Hematopoietic multipotent progenitor cell treated with erythropoietin and hydrocortisone succinate and interleukin-3 and kit ligand, for 15 days (in vitro differentiated cells): Measurements from ENCODE around the gene MXRA8.
A peak's percentile ranks its signal among the peaks of the same experiment; 100 is the strongest.
"Not testable (repeated sequence)": the region's sequence is repeated elsewhere in the genome, so short reads cannot be mapped to it uniquely, and the experiment has no call there.

ENCODE experiments used
- DNase-seq: peaks from one replicate; pipeline ENCODE4 v3.0.0-alpha.2; 2015; ENCODE audit warnings: low spot score

MXRA8 gene, protein sequence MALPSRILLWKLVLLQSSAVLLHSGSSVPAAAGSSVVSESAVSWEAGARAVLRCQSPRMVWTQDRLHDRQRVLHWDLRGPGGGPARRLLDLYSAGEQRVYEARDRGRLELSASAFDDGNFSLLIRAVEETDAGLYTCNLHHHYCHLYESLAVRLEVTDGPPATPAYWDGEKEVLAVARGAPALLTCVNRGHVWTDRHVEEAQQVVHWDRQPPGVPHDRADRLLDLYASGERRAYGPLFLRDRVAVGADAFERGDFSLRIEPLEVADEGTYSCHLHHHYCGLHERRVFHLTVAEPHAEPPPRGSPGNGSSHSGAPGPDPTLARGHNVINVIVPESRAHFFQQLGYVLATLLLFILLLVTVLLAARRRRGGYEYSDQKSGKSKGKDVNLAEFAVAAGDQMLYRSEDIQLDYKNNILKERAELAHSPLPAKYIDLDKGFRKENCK

DNA sequence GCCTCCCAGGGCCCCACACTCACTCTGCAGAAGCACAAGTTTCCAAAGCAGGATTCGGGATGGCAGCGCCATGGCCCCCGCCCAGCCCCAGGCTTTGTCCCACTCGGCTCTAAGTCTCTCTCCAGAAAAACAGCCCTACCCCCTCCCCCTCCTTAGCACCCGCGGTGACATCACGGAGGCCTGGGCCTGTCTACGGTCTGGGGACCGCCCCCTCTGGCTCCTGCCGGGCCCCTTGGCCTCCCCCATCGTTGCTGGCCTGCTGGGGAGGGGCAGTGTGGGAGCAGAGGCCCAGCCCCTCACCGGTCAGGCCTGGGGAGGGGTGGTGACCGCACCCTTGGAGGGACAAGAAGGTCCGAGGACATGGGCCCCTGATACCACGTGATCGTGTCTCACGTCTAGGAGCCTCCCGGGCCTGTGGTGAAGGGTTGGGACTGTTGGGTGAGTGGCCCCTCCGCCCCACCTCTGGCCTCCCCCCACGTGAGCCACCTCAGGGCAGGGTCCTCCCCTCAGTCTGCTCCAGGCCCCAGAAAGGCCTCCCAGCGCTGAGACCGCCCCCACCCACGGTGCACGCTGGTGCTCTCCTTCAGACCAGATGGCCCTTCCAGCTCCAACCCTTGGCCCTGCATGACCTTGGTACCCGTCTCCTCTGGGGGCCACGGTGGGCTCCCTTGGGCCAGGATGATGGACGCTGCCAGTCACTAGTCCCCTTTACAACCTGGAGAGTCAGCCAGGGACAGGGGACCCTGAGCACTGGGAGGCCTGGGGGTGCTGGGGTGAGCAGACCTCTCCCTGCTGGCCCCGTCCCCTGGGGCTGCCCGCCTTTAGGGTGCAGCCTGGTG, at the start of gene MXRA8:
MXRA8 (minus strand) TSS at position 123 of the 839 bp plus-strand sequence; CDS start at position 72, 51 bp downstream.
- no peak for DNase-seq

DNA sequence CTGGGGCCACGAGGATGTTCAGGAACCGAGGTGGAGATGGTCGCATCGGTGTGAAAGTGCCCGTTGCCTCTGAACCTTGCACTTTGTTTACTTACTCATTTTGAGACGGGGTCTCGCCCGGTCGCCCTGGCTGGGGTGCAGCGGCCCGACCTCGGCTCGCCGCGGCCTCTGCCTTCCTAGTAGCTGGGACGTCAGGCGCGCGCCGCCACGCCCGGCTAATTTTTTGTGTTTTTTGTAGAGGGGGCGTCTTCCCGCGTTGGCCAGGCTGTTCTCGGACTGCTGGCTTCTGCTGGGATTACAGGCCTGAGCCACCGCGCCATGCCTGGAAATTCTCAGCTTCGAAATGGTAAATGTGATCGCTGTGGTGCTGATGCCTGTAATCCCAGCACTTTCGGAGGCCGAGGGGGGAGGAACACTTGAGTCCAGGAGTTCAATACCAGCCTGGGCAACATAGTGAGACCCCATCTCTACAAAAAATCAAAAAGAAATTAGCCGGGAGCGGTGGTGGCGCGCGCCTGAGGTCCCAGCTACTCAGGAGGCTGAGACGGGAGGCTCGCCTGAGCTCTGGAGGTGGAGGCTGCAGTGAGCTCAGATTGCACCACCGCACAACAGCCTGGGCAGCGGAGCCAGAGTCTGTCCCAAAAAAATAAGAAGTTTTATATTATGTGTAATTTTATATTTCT, 49.4 kb upstream of the MXRA8 start:
- DNase-seq, result no peak

DNA sequence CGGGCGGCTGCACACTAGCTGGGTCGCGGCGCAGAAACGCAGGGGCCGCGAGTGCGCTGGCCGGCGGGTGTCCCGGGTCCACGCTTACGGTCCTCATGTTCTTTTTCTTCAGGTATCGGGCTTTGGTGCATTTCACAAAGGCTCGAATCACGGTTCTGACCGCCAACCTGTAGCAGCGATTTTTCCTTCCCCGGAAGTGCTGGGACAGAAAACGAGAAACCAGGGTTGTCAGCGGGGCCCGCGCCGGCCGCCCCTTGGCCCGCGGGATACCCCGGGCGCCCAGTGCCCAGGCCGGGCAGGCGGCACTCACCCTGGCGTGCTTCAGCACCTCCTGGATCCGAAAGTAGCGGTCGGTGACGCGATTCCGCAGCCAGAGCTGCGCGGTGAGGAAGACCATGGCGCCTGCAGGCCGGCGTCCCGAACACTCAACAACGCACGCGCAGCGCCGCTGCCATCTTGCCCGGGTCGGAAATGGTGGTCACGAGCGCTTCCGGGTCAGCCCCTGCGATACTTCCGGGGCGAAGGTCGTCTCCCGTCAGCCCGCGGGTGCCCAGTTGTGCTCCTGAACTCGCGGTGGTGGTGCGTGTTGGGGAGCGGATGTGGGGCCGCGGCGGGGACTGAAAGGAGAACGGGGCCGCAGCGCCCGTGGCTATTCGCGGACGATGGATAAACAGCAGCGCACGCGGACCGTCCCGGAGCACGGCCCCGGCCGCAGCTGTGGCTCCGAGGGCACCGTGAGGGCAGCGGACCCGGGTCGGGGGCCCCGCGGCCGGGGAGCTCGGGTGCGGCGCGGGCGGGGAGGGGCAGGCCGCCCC, 48.7 kb upstream of the MXRA8 start, which contains the start of gene MRPL20:
MRPL20 (minus strand) TSS at position 473 of the 815 bp plus-strand sequence; CDS start at position 397, 76 bp downstream.
- peak; percentile 93 for DNase-seq

DNA sequence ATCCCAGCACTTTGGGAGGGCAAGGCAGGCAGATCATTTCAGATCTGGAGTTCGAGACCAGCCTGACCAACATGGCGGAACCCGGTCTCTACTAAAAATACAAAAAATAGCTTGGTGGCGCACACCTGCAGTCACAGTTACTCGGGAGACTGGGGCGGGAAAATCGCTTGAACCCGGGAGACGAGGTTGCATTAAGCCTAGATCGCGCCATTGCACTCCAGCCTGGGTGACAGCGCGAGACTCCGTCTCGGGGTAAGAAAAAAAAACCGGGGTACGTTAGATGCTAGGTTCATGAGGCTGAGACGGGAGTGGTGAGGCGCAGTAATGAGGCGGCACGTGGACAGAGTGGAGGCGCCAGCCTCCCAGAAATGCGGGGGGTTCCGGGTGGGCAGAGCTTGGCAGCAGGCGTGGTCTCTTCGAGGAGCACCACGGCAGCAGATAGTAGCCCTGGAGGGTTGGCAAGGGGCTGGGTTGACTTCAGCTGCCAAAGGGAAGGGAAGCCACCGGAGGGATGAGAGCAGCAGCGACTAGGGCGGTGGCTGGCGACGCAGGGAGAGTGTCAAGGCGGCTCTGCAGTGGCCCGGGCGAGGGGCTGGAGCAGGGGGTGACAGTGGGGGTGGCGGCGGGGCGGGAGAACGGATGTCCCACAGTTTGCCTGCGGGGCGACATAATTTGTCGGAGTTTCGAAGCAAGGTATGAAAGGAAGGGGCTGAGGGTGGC, 47.9 kb upstream of the MXRA8 start:
- DNase-seq, result peak; percentile 28

DNA sequence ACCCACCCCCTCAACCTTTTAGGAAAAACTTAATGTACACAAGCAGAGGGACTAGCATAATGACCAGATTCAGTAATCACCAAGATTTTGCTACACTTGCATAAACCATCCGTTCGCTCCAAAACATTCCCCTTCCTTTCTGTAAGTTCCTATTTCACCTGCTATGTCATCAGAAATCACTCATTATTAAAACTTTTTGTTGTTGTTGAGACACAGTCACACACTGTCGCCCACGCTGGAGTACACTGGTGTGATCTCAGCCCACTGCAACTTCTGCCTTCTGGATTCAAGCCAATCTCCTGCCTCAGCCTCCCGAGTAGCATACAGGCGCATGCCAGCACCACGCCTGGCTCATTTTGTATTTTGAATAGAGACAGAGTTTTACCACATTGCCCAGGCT, 45.3 kb upstream of the MXRA8 start:
- DNase-seq, result no peak

DNA sequence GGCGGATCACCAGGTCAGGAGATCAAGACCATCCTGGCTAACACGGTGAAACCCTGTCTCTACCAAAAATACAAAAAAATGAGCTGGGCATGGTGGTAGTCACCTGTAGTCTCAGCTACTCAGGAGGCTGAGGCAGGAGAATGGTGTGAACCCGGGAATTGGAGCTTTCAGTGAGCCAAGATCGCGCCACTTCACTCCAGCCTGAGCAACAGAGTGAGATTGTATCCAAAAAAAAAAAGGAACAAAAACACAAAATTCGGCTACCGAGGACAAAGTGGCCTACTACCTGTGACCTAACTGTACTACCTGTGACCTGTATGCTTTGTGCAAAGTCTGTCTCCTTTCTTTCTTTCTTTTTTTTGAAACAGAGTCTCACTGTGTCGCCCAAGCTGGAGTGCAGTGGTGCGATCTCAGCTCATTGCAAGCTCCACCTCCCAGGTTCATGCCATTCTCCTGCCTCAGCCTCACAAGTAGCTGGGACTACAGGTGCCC, 44.6 kb upstream of the MXRA8 start:
- DNase-seq, result not testable (repeated sequence)

DNA sequence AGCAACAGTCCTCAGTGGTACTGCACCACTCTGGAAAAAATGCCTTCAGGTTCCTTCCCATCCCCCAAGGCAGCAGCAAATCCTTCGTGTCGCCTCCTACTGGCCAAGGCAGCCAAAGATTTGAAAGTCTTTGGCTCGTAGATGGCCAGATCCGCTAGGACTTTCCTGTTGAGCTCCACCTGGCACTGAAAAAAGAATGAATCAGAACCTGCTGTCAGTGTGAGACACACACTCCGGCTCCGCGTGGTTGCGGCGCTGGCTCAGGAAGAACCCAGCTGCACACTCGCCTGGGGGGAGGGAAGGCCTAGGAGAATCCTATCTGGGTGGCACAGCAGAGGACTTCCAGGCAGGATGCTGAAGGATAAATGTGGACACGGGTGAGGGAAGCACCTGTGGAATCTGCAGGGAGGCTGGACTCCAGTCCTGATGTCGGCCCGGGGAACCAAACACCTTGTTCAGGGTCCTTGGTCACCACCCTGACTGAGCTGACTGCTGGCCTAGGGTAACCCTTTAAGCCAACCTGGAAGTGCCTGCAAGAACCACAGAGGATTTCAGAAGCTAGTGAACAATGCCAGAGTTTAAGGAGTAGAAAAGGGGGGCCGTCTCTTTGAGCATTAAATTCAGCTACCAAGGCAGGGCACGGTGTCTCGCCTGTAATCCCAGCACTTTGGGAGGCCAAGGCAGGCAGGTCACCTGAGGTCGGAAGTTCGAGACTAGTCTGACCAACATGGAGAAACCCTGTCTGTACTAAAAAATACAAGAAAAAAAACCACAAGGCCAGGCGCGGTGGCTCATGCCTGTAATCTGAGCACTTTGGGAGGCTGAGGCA, 43.9 kb upstream of the MXRA8 start:
- peak; percentile 39 for DNase-seq

DNA sequence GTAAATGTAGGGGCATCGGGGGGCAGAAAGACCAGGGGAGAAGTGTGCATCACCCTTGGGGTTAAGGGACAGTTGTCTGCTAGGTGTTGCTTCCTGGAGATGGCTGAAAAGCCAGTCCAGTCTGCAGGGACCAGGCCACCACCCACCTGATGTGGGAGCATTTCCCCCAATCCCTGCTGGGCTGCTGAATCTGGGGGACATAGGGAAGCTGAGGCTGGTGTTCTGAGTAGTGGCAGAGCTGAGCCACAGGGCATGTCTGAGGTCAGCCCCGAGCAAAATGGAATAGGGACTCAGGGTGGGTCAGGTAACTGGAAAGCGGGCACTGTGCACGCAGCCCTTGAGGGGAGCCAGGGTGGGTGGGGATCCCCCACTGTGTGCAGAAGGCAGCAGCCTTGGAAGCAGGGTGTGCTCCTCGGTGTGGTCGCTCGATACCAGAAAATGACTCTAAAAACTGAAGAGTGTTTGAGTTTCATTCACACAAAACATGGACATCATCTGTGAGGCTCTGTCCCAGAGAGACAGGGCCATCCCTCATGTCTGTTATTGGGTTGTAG, 43.2 kb upstream of the MXRA8 start:
- no peak for DNase-seq

DNA sequence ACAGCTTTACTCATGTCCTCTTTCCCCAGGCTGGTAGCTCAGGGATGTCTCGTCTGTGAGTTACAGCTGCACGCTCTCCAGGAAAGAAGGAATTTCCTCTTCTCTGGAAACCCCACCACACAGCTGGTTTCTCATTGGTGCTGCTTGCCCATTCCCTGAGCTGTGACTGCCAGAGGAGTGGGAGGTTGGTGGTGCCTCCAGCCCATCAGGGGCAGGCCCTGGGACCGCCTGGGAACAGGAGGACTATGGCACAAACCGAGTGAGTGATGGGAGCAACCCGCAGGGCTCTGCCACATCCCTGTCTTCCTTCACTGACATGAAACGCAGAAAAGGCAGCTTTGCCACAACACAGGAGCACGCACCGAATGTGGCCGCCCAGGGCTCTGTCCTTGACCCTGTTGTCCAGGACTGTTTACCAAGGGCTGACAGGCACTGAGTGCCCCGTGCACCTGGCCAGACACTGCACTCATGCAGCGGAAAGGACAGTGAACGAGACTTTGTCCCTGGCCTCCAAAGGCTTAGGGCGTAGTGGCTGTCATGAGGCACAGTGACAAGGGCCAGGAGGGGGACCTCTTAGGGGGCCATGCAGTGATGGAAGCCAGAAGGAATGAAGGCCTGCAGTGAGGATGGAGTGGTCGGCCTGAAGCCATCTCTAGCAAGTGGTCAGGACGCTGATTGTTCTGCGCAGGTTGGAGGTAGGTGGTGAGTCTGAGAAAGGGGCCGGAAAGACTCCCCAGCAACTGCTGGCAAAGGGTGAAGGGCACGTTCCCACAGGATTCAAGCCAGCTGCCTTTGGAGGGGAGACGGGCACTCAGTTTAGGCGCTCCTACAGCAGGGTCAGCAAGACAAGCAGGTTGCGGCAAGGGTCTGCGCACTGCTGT, 42.5 kb upstream of the MXRA8 start:
- no peak for DNase-seq

DNA sequence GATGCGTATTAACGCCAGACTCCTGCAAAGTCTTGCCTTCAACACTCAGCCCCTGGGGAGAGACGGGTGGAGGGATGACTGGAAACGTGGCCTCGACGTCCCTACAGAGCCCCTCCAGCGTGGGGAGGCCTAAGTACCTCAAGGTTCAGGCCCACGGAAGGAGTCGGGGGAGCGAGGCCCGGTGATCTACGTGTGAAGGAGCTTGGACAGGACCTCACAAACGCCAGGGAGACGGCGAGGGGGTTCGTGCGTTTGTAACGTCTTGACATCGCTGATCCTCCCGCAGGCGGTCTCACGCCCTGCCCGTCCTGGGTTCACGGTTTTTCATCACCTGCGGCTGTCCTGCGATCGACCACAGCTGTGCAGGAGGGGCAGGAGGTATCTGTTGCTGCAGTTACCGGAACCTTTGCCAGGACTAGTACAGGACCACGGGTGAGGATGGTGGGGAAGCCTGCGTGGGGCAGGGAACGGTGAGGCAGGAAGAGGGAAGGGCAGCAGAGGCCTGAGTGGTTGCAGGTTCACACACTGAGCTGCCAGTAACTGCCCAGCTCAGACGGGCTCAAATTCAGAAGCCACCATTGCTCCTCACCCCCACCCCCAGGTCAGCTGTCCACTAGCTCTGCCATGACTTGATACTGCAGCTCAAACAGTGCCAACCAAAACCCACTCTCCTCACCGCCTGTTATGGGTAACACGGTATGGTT, 41.7 kb upstream of the MXRA8 start:
- no peak for DNase-seq

DNA sequence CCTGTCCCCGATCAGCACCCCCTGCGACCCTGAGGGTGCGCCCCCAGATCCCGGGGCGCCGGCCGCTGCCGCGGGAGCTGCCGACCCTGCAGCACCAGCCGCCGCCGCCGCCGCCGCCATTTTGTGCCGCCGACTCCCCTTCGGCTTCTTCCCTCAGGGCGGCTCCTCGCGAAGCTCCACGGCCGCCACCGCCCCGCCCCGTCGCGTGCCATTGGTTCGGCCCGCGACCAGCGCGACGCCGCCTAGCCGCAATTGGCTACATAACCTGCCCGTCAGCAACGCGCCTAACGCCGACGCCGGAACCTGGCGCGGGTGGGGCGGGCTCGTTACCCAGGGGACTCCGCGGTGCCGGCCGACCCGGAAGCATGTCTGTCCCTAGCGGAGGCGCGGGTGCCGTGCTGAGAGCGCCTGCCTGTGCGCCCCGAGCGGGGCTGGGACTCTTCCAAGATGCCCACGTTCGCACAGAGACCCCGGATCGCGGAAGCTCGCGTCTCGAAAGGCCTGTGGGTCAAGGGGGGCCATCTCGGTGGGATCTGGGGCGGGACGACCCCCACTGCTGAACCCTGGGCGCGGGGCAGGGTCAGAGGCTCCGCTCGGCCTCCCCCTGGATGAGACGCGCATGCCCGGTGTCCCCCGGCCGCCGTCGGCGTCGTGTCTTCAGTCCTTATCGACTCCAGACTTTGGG, 41.0 kb upstream of the MXRA8 start, which contains the start of gene CCNL2:
CCNL2 (minus strand) TSS at position 149 of the 685 bp plus-strand sequence; CDS start at position 120, 29 bp downstream.
- DNase-seq, result peak; percentile 98

DNA sequence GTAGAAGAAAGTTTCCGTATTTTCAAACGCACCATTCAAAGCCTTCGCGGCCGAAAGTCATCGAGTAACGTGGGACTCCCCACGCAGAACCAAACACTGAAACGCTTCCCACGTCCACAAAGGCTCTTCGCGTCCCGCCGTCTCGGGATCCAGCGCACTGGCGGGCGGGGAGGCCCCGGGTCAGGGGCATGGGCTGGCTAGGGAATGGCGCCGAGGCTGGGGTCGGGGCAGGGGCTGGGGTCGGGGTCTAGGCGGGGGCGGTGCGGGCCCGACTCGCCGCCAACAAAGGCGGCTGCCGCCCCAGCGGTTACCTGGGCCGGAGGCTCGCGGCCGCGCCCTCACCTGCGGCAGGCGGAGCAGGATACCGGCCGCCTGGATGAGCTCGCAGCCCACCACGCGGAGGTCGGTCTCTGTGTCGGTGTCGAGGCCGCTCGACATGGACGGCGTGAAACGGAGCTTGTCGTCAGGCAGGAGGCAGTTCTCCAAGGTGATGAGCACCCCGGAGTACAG, 40.4 kb upstream of the MXRA8 start:
- no peak for DNase-seq

DNA sequence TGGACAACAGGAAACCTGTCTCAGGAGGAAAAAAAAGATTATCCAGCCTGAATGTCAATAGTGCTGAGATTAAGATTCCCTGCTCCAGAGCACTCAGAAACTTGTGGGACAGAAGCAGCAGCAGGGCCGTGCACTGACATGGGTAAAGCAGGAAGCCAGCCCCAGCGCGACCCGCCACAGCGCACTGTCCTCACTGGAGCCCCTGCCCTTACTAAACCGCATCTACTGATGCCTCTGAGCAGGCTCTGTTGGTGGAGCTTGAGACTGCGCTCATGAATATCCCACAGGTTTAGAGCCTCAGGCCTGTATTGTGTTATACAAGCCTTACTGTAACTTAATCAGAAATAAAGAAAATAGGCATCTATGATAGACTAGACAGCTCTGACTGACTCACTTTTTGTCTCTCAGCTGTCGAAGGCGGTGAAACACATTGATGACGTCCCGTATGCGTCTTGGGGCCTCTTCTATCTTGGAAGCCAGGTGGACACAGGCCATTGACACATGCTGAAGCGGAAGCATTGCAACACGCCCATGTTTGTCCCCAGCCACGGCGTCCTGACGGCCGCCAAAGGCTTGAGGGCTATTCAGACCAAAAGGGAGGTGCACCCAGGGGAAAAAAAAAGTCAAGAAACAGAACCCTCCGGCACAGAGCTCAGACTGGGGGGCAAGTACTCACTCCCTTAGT, 39.6 kb upstream of the MXRA8 start:
- DNase-seq, result peak; percentile 52

DNA sequence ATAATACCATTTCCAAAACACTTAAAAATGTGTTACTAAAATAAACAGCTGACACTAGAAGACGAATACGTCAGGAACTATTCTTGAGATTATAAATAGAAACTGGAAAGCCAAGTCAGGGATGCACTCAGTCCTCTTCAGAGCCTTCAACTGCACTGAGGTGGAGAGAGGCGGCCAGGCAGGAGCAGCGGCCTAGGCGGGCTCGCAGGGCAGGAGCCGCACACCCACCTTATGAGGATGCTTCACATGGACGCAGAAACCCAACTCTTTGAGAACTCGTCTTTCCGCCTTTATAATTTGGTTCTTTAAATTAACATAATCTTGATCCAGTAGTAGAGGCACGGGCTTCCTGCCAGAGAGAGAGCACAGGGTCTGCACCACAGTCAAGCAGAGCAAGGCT, 36.8 kb upstream of the MXRA8 start:
- DNase-seq, result no peak

DNA sequence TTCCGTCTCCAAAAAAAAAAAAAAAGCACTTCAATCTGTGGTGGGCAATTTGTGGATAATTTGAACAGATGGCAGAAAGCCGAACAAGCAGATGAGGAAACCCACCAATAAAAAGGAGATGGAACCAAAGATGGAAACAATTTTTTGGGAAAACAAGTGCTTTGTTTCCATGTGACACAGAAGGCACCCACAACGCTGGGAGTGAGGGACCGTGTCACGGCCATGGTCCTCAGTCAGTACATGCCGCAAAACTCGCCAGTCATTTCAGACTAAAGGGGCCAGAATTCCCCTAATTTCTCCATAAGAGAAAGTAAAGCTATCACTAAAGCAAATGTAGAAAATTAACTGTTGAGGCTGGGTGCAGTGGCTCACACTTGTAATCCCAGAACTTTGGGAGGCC, 35.8 kb upstream of the MXRA8 start:
- DNase-seq, result no peak

DNA sequence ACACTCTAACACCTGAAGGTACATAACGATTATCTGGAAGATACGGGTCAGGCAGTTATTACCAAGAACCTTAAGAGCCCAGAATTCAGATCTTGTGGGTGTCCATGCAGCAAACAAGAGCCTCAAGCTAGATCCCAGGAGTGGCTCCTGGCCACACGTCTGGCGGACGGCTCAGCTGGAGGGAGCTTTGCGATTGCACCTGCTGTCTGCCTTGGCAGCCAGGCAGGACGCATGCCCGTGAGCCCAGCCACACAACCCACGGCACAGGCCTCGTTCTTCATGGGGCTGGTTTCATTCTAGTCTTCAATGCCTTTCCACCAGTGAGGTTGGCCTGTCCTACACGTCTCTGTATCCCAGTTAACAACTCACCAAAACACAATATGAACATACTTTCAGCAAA, 35.1 kb upstream of the MXRA8 start:
- no peak for DNase-seq
